Ishikawa (cell line): ENCODE results near the gene SH3RF3.

Experiments used
- CEBPB ChIP-seq: IDR thresholded peaks from 2 replicates; pipeline ENCODE4 v1.6.1; 2012
- CREB1 ChIP-seq: IDR thresholded peaks from 2 replicates; pipeline ENCODE4 v1.6.1; 2012; ENCODE audit warnings: low read depth
- EGR1 ChIP-seq: IDR thresholded peaks from 2 replicates; pipeline ENCODE4 v1.6.1; 2012
- EP300 ChIP-seq: IDR thresholded peaks from 2 replicates; pipeline ENCODE4 v1.6.1; 2012; ENCODE audit warnings: borderline replicate concordance
- FOXM1 ChIP-seq: IDR thresholded peaks from 2 replicates; pipeline ENCODE4 v1.6.1; 2012; ENCODE audit warnings: low read depth, borderline replicate concordance
- NFIC ChIP-seq: IDR thresholded peaks from 2 replicates; pipeline ENCODE4 v1.6.1; 2012
- RAD21 ChIP-seq: IDR thresholded peaks from 2 replicates; pipeline ENCODE4 v1.6.1; 2012; ENCODE audit warnings: low read depth
- TAF1 ChIP-seq: IDR thresholded peaks from 2 replicates; pipeline ENCODE4 v1.6.1; 2012; ENCODE audit warnings: low read depth, mild to moderate bottlenecking
- TEAD4 ChIP-seq: IDR thresholded peaks from 2 replicates; pipeline ENCODE4 v1.6.1; 2012
- YY1 ChIP-seq: IDR thresholded peaks from 2 replicates; pipeline ENCODE4 v1.6.1; 2012; ENCODE audit warnings: low read depth
- ZBTB7A ChIP-seq: IDR thresholded peaks from 2 replicates; pipeline ENCODE4 v1.6.1; 2012; ENCODE audit warnings: low read depth
- TF ChIP-seq, protein P1 (sequence below): IDR thresholded peaks from 2 replicates; pipeline ENCODE4 v1.6.1; 2012; ENCODE audit warnings: low read depth, mild to moderate bottlenecking
- TF ChIP-seq, protein P2 (sequence below): IDR thresholded peaks from 2 replicates; pipeline ENCODE4 v1.6.1; 2012
- TF ChIP-seq, protein P3 (sequence below): IDR thresholded peaks from 2 replicates; pipeline ENCODE4 v1.6.1; 2012

The SH3RF3 gene

DNA sequence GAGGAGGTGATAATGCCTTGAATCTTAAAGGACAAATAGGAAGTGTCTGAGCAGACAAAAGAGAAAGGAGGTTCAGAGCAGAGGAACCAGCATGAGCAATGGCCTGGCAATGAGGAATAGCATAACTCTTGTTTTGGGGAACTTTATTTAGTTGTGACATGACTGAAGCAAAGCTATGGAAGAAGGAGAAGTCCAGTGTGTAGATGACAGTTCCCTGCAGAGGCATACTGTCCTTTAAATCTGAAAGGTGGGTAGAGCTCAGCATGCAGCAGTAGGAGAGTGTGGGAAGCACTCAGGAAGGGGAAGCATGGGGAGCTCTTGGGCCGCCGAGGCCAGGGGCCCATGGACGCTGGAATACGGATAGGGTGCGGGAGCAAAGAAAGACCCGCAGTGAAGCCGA, 311.0 kb downstream of the SH3RF3 start:
- TF ChIP-seq NFIC, result no peak
- TF ChIP-seq TEAD4, result no peak
- TF ChIP-seq CREB1, result no peak
- no peak for TF ChIP-seq ZBTB7A
- no peak for TF ChIP-seq FOXM1
- TF ChIP-seq, protein P1, sequence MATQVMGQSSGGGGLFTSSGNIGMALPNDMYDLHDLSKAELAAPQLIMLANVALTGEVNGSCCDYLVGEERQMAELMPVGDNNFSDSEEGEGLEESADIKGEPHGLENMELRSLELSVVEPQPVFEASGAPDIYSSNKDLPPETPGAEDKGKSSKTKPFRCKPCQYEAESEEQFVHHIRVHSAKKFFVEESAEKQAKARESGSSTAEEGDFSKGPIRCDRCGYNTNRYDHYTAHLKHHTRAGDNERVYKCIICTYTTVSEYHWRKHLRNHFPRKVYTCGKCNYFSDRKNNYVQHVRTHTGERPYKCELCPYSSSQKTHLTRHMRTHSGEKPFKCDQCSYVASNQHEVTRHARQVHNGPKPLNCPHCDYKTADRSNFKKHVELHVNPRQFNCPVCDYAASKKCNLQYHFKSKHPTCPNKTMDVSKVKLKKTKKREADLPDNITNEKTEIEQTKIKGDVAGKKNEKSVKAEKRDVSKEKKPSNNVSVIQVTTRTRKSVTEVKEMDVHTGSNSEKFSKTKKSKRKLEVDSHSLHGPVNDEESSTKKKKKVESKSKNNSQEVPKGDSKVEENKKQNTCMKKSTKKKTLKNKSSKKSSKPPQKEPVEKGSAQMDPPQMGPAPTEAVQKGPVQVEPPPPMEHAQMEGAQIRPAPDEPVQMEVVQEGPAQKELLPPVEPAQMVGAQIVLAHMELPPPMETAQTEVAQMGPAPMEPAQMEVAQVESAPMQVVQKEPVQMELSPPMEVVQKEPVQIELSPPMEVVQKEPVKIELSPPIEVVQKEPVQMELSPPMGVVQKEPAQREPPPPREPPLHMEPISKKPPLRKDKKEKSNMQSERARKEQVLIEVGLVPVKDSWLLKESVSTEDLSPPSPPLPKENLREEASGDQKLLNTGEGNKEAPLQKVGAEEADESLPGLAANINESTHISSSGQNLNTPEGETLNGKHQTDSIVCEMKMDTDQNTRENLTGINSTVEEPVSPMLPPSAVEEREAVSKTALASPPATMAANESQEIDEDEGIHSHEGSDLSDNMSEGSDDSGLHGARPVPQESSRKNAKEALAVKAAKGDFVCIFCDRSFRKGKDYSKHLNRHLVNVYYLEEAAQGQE, result no peak

DNA sequence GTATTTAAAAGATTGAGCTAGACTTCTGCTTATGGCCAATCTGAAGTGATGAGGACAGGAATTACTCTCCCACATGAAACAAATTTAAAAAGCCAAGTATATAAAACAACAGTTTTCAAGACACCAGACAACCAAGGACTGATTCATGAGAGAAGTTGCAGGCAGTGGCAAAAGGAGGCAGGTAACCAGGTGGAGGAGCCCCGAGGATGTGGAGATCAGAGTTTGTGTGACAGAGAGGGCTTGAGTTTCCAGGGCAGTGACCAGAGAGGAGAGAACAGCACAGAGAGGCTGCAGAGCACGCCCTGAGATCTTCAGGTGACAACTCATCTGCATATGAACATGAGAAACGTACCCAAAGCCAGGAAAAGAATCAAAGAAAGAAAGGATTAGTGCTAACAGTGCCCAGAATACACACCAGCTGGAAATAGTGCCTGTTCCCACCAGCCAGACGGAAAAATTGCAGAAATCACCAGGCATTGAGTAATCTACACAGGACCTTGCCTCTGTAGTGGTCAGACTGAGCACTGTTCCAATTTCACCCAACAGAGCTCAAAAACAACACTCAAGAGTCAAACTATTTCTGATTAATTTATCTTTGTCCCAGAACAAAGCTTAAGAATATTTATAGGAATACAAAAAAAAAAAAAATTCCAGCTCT, 311.6 kb downstream of the SH3RF3 start:
- no peak for TF ChIP-seq TAF1
- TF ChIP-seq, protein P1, result no peak
- TF ChIP-seq, protein P2, sequence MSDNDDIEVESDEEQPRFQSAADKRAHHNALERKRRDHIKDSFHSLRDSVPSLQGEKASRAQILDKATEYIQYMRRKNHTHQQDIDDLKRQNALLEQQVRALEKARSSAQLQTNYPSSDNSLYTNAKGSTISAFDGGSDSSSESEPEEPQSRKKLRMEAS, result no peak
- no peak for TF ChIP-seq CREB1
- TF ChIP-seq ZBTB7A, result no peak
- no peak for TF ChIP-seq FOXM1

DNA sequence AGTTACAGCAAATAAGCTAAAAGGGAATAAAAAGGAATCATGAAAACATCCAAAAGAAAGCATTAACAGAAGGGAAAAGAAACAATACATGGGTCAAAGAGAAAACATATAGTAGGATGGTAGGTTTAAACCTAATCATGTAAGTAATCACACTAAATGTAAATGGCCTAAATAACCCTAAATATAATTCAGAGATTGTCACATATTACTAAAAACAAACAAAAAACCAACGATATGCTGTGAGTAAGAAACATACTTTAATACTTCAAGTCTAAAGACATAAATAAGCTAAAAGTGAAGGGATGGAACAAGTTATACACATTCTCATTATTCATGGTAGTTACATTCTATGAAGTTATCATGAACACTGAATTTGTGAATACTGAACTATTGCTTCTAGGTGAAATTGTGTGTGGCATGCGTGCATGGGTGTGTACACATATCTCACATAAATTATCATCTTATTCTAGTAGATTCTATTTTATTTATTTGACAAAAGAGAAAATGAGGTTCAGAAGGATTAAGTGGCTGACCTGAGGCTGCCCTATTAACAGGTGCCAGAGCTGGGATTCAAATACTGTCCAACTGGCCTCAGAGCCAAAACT, 313.8 kb downstream of the SH3RF3 start:
- no peak for TF ChIP-seq EGR1
- TF ChIP-seq CEBPB, result no peak

DNA sequence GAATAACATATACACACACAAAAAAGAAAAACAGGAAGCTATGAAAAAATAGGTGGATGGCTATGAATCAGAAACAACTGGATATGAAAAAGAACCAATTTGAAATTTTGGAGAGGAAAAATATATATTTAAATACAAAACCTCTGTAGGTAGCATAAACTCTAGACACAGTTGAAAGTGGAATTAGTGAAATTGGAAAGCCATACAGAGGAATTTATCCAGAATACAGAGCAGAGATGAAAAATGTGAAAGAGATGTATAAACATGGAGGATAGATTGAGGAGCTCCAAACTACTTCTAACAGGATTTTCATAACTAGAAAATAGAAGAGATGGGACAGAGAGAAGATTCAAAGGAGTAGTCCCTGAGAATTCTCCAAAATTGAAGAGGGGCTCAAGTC, 315.9 kb downstream of the SH3RF3 start:
- no peak for TF ChIP-seq EGR1
- TF ChIP-seq NFIC, result no peak
- no peak for TF ChIP-seq CREB1
- no peak for TF ChIP-seq FOXM1

DNA sequence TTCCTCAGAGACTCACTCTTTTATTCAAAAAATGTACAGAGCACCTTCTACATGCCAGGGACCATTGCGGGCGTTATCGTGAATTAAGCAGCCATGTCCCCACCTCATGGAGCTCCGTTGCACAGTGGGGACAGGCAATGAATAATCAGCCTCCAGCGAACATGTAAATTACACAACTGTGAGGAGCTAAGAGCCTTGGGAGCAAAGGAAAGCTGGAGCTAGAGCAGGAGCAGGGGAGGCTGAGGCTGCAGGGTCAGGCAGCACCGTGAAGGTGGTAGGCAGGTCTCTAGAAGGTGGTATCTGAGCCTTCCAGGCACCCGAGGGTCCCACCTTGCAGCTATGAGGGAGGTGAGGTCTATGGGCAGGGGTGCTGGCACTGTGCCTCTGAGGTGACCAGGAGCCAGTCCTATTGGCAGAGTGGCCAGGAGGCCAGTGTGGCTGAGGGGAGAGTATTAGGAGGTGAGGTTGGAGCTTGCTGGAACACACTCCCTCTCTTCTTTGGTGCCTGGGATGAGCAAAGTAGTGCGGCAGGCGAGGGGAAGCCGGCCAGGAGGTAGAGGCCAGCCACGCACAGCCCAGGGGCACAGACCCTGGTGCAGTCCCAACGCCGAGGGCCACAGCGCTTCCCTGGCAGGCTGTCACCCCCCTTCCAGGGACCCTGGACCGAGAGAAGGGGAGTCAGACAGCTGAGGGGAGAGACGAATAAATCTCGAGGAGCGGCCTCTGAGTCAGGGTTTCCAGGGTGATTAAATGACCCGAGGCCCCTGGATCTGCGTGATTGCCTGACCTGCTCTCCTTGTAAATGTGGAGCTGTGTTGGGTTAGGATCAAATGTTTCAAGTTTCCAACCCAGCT, 317.5 kb downstream of the SH3RF3 start:
- no peak for TF ChIP-seq EP300
- TF ChIP-seq RAD21, result no peak
- no peak for TF ChIP-seq TAF1

DNA sequence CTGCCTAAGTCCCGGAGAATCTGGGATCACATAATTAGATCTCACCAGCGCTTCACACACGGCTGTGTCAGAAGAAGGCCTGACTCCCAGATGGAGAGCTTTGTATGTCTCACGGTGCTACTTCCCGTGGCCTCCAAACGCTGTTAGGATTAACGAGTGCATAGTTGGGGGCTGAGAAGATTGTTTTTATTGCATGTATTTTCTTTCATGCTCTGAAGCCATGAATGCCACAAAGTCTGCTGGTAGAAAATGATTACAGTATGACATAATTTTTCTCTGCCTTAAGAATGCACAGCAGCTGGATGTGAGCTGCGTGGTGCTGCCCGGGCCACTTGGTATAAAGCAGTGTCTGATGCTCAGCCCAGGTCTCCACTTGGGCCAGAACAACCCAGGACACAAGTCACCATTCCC, 318.3 kb downstream of the SH3RF3 start:
- TF ChIP-seq EP300, result no peak
- TF ChIP-seq TEAD4, result no peak
- no peak for TF ChIP-seq FOXM1
- TF ChIP-seq TAF1, result no peak
- no peak for TF ChIP-seq CEBPB
- TF ChIP-seq, protein P2, result no peak
- no peak for TF ChIP-seq YY1
- no peak for TF ChIP-seq EGR1
- TF ChIP-seq NFIC, result no peak
- no peak for TF ChIP-seq CREB1
- TF ChIP-seq, protein P3, sequence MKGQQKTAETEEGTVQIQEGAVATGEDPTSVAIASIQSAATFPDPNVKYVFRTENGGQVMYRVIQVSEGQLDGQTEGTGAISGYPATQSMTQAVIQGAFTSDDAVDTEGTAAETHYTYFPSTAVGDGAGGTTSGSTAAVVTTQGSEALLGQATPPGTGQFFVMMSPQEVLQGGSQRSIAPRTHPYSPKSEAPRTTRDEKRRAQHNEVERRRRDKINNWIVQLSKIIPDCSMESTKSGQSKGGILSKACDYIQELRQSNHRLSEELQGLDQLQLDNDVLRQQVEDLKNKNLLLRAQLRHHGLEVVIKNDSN, result no peak

DNA sequence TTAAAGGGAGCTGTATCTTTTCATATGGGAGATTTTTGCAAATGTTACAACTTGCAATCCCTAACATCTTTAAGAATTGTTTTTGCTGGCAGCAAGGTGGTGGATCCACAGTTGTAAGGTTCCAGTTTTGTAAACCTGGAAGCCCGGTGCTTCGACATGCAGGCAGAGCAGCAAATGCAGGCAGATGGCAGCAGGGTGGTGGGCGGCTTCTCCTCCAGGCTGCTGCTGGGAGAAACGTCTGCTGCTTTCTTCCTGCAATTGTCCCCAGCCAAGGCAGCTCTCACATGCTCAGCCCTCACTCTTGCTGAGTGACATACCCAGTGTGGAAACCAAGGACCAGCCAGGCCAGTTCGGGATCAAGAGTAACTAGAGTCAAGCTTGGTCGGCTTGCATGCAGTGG, 318.8 kb downstream of the SH3RF3 start:
- TF ChIP-seq CREB1 (no peak), EGR1 (no peak), ZBTB7A (no peak), FOXM1 (no peak), YY1 (no peak), EP300 (no peak), TEAD4 (no peak)
- TF ChIP-seq, protein P3, result no peak
- TF ChIP-seq, protein P2, result no peak
